OCI-LY7 (cell line): ENCODE measurements around the gene PTPRE.

ENCODE experiments used
- CTCF ChIP-seq: fragments of 200-600 bp; sonication (generic); conservative IDR thresholded peaks from 2 replicates; pipeline ENCODE4 v1.5.1; 2014; ENCODE audit warnings: mild to moderate bottlenecking, antibody characterized with exemption, low read length, moderate library complexity, mixed read lengths
- EZH2phosphoT487 ChIP-seq: fragments of 200-600 bp; sonication (generic); IDR thresholded peaks from 2 replicates; pipeline ENCODE4 v1.6.1; 2018; ENCODE audit warnings: low read depth, borderline replicate concordance, mild to moderate bottlenecking, mixed run types, antibody characterized with exemption, low read length, moderate library complexity, mixed read lengths

- TF ChIP-seq CTCF (no peak), EZH2phosphoT487 (no peak)
Measured at GRCh38 chr10:127992376-127992775, 85.5 kb downstream of the PTPRE start.
